ENCODE data around the gene TMEM266.

Gene TMEM266

GRCh38 chr15:76206325-76206976 is 146.7 kb downstream of the TMEM266 start:
- no peak overlapping the region for H3K4me3 ChIP-seq (ENCODE audit: low read length in 2 of 2)
- H3K4me1 ChIP-seq (ENCODE audit: control insufficient read depth in 2 of 2, insufficient read depth in 2 of 2, low read length in 2 of 2): no peaks in the 10 kb centered on the region
- H3K27ac ChIP-seq (ENCODE audit: low read depth in 2 of 2, low read length in 2 of 2): no peak overlapping the region
- H3K27me3 ChIP-seq (ENCODE audit: control insufficient read depth in 2 of 2, insufficient read depth in 2 of 2, low read length in 2 of 2): no peaks in the 10 kb centered on the region
- H3K9ac ChIP-seq (ENCODE audit: low read depth in 1 of 2, low read length in 2 of 2): no peak overlapping the region
- no peaks in the 10 kb centered on the region for H3K9me3 ChIP-seq (ENCODE audit: control insufficient read depth in 2 of 2, low read length in 2 of 2)
- H3K36me3 ChIP-seq (ENCODE audit: control insufficient read depth in 2 of 2, insufficient read depth in 2 of 2, low read length in 2 of 2): peaks cover 17 to 26% of the 10 kb centered on the region in 2 donors

DNA sequence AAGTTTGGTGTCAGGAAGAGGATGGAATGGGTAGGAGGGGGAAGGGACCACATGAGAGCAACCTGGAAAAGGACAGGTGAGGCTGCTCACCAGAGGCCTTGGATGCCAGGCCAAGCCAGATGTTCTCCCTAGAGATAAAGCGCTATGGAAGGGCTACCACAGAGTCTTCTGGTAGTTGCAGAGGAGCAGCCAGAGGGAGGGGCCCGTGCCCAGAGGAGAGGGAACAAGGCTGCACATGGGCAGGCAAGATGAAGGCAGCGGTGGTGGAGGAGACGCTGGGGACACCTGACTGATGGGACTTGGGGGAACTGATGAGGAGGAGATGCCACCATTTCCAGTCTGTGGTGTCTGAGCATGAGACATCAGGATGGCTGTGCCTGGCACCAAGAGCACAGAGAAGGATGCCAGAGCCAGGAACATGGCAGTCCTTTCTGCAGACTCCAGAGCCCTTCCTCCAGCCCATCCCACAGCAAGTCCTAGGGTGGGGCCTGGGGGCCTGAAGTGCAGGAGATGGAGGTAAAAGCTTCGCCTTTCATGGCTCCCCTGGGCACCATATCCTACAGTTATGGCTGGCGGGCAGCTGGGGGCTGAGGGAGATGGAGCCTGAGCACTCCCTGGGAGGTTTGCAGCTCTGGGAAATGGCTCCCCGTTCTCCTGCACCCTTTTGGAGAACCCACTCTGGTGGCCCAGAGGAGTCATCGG is 148.4 kb downstream of the TMEM266 start:
- Histone ChIP-seq H3K9ac (ENCODE audit: low read depth in 1 of 2, low read length in 2 of 2) (no peak overlapping the region), H3K36me3 (ENCODE audit: control insufficient read depth in 2 of 2, insufficient read depth in 2 of 2, low read length in 2 of 2) (peaks cover 27 to 36% of the 10 kb centered on the region in 2 donors), H3K9me3 (ENCODE audit: control insufficient read depth in 2 of 2, low read length in 2 of 2) (no peaks in the 10 kb centered on the region), H3K27ac (ENCODE audit: low read depth in 2 of 2, low read length in 2 of 2) (no peak overlapping the region), H3K27me3 (ENCODE audit: control insufficient read depth in 2 of 2, insufficient read depth in 2 of 2, low read length in 2 of 2) (no peaks in the 10 kb centered on the region), H3K4me3 (ENCODE audit: low read length in 2 of 2) (no peak overlapping the region), H3K4me1 (ENCODE audit: control insufficient read depth in 2 of 2, insufficient read depth in 2 of 2, low read length in 2 of 2) (no peaks in the 10 kb centered on the region)

- no peak overlapping the region for H3K4me3 ChIP-seq (ENCODE audit: low read length in 2 of 2)
- H3K36me3 ChIP-seq (ENCODE audit: control insufficient read depth in 2 of 2, insufficient read depth in 2 of 2, low read length in 2 of 2): peaks cover 27 to 42% of the 10 kb centered on the region in 2 donors
- no peak overlapping the region for H3K27ac ChIP-seq (ENCODE audit: low read depth in 2 of 2, low read length in 2 of 2)
- no peaks in the 10 kb centered on the region for H3K27me3 ChIP-seq (ENCODE audit: control insufficient read depth in 2 of 2, insufficient read depth in 2 of 2, low read length in 2 of 2)
- H3K9me3 ChIP-seq (ENCODE audit: control insufficient read depth in 2 of 2, low read length in 2 of 2): no peaks in the 10 kb centered on the region
- H3K9ac ChIP-seq (ENCODE audit: low read depth in 1 of 2, low read length in 2 of 2): no peak overlapping the region
- no peaks in the 10 kb centered on the region for H3K4me1 ChIP-seq (ENCODE audit: control insufficient read depth in 2 of 2, insufficient read depth in 2 of 2, low read length in 2 of 2)
Observed at GRCh38 chr15:76208786-76209424, 149.1 kb downstream of the TMEM266 start.

GRCh38 chr15:76209523-76209922 is 149.7 kb downstream of the TMEM266 start:
- Histone ChIP-seq H3K4me3 (ENCODE audit: low read length in 2 of 2) (no peak overlapping the region), H3K9me3 (ENCODE audit: control insufficient read depth in 2 of 2, low read length in 2 of 2) (no peaks in the 10 kb centered on the region), H3K27me3 (ENCODE audit: control insufficient read depth in 2 of 2, insufficient read depth in 2 of 2, low read length in 2 of 2) (no peaks in the 10 kb centered on the region), H3K27ac (ENCODE audit: low read depth in 2 of 2, low read length in 2 of 2) (no peak overlapping the region), H3K9ac (ENCODE audit: low read depth in 1 of 2, low read length in 2 of 2) (no peak overlapping the region), H3K4me1 (ENCODE audit: control insufficient read depth in 2 of 2, insufficient read depth in 2 of 2, low read length in 2 of 2) (no peaks in the 10 kb centered on the region), H3K36me3 (ENCODE audit: control insufficient read depth in 2 of 2, insufficient read depth in 2 of 2, low read length in 2 of 2) (peaks cover 32 to 48% of the 10 kb centered on the region in 2 donors)

DNA sequence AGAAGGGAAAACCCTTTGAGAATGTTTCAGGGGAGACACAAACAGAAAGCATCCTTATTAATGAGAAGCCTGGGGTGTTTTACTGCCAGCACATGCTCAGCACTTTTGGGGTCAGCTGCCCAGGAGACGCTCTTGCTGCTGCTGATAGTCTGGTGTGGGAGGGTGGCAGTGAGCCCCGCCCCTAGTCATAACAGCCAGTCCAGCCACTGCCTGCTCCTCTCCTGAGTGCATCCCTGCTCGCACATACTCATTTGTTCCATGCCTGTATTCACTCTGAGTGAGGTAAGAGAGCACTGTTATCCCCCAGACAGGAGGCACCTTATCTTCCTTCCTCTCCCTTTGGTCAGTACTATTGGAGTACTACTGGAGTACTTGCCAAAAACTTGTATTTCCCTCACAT is 150.2 kb downstream of the TMEM266 start:
- Histone ChIP-seq H3K4me1 (ENCODE audit: control insufficient read depth in 2 of 2, insufficient read depth in 2 of 2, low read length in 2 of 2) (no peaks in the 10 kb centered on the region), H3K9me3 (ENCODE audit: control insufficient read depth in 2 of 2, low read length in 2 of 2) (no peaks in the 10 kb centered on the region), H3K9ac (ENCODE audit: low read depth in 1 of 2, low read length in 2 of 2) (no peak overlapping the region), H3K4me3 (ENCODE audit: low read length in 2 of 2) (no peak overlapping the region), H3K36me3 (ENCODE audit: control insufficient read depth in 2 of 2, insufficient read depth in 2 of 2, low read length in 2 of 2) (peaks cover 35 to 52% of the 10 kb centered on the region in 2 donors), H3K27ac (ENCODE audit: low read depth in 2 of 2, low read length in 2 of 2) (no peak overlapping the region), H3K27me3 (ENCODE audit: control insufficient read depth in 2 of 2, insufficient read depth in 2 of 2, low read length in 2 of 2) (no peaks in the 10 kb centered on the region)

GRCh38 chr15:76215634-76216033 is 155.8 kb downstream of the TMEM266 start:
- H3K9ac ChIP-seq (ENCODE audit: low read depth in 1 of 2, low read length in 2 of 2): no peak overlapping the region
- H3K36me3 ChIP-seq (ENCODE audit: control insufficient read depth in 2 of 2, insufficient read depth in 2 of 2, low read length in 2 of 2): peaks cover 28 to 45% of the 10 kb centered on the region in 2 donors
- H3K4me1 ChIP-seq (ENCODE audit: control insufficient read depth in 2 of 2, insufficient read depth in 2 of 2, low read length in 2 of 2): peaks cover 6 to 8% of the 10 kb centered on the region in 2 donors
- no peaks in the 10 kb centered on the region for H3K9me3 ChIP-seq (ENCODE audit: control insufficient read depth in 2 of 2, low read length in 2 of 2)
- H3K27ac ChIP-seq (ENCODE audit: low read depth in 2 of 2, low read length in 2 of 2): no peak overlapping the region
- H3K27me3 ChIP-seq (ENCODE audit: control insufficient read depth in 2 of 2, insufficient read depth in 2 of 2, low read length in 2 of 2): no peaks in the 10 kb centered on the region
- no peak overlapping the region for H3K4me3 ChIP-seq (ENCODE audit: low read length in 2 of 2)

- H3K9me3 ChIP-seq (ENCODE audit: control insufficient read depth in 2 of 2, low read length in 2 of 2): no peaks in the 10 kb centered on the region
- H3K27ac ChIP-seq (ENCODE audit: low read depth in 2 of 2, low read length in 2 of 2): no peak overlapping the region
- H3K4me1 ChIP-seq (ENCODE audit: control insufficient read depth in 2 of 2, insufficient read depth in 2 of 2, low read length in 2 of 2): peaks cover 6 to 8% of the 10 kb centered on the region in 2 donors
- peaks cover 20 to 32% of the 10 kb centered on the region in 2 donors for H3K36me3 ChIP-seq (ENCODE audit: control insufficient read depth in 2 of 2, insufficient read depth in 2 of 2, low read length in 2 of 2)
- H3K27me3 ChIP-seq (ENCODE audit: control insufficient read depth in 2 of 2, insufficient read depth in 2 of 2, low read length in 2 of 2): no peaks in the 10 kb centered on the region
- no peak overlapping the region for H3K9ac ChIP-seq (ENCODE audit: low read depth in 1 of 2, low read length in 2 of 2)
- no peak overlapping the region for H3K4me3 ChIP-seq (ENCODE audit: low read length in 2 of 2)
Observed at GRCh38 chr15:76217029-76217881, 157.5 kb downstream of the TMEM266 start.

DNA sequence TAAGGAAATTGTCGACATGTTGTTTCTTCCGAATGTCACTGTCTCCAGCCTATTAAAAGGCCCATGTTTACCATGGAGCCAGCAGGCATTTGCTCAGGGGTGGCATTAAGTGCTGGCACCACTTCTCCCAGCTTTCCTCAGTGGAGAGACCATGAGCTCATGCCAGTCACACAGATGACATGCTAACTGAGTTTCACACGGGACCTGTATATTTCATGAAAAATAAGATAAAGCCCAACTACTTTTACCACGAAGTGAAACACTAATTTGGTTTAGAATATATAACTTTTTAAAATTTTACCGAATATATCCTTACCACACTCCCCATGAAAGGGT is 158.1 kb downstream of the TMEM266 start:
- H3K27ac ChIP-seq (ENCODE audit: low read depth in 2 of 2, low read length in 2 of 2): no peak overlapping the region
- H3K9me3 ChIP-seq (ENCODE audit: control insufficient read depth in 2 of 2, low read length in 2 of 2): no peaks in the 10 kb centered on the region
- peaks cover 16 to 32% of the 10 kb centered on the region in 2 donors for H3K36me3 ChIP-seq (ENCODE audit: control insufficient read depth in 2 of 2, insufficient read depth in 2 of 2, low read length in 2 of 2)
- H3K4me1 ChIP-seq (ENCODE audit: control insufficient read depth in 2 of 2, insufficient read depth in 2 of 2, low read length in 2 of 2): peaks cover 6 to 8% of the 10 kb centered on the region in 2 donors
- H3K9ac ChIP-seq (ENCODE audit: low read depth in 1 of 2, low read length in 2 of 2): no peak overlapping the region
- H3K27me3 ChIP-seq (ENCODE audit: control insufficient read depth in 2 of 2, insufficient read depth in 2 of 2, low read length in 2 of 2): no peaks in the 10 kb centered on the region
- H3K4me3 ChIP-seq (ENCODE audit: low read length in 2 of 2): no peak overlapping the region

DNA sequence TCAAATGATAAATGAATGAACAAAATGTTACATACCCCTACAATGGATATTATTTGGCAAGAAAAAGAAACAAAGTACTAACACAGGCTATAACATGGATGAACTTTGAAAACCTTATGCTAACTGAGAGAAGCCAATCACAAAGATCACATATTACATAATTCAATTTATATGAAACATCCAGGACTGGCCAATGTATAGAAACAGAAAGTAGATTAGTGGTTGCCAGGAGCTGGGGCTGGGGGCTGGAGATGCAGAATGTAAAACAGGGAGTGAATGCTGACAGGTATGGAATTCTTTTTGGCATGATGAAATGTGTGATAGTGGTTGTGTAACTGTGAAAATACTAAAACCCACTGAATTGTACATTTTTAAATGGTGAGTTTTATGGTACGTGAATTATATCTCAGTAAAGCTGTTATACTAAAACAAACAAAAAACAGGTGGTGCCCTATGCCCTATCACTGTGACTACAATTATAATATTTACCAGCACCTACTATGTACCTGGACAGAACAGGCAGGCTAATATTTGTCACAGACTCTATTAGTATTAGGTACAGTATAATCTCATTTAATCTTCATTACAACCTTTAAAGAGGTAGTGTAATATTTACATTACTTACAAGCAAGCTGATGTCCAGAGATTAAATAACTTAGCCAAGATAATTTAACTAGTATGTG is 161.4 kb downstream of the TMEM266 start:
- Histone ChIP-seq H3K9me3 (ENCODE audit: control insufficient read depth in 2 of 2, low read length in 2 of 2) (no peaks in the 10 kb centered on the region), H3K27ac (ENCODE audit: low read depth in 2 of 2, low read length in 2 of 2) (no peak overlapping the region), H3K4me1 (ENCODE audit: control insufficient read depth in 2 of 2, insufficient read depth in 2 of 2, low read length in 2 of 2) (peaks cover 6 to 8% of the 10 kb centered on the region in 2 donors), H3K4me3 (ENCODE audit: low read length in 2 of 2) (no peak overlapping the region), H3K9ac (ENCODE audit: low read depth in 1 of 2, low read length in 2 of 2) (no peak overlapping the region), H3K27me3 (ENCODE audit: control insufficient read depth in 2 of 2, insufficient read depth in 2 of 2, low read length in 2 of 2) (no peaks in the 10 kb centered on the region), H3K36me3 (ENCODE audit: control insufficient read depth in 2 of 2, insufficient read depth in 2 of 2, low read length in 2 of 2) (peaks cover 8 to 24% of the 10 kb centered on the region in 2 donors)

Data from mucosa of rectum (tissue), 2 donors.